Naive thymus-derived CD4-positive, alpha-beta T cell (primary cell): ENCODE data around the gene PSAPL1. TPM values are rescaled to one million over a fixed set of nuclear protein-coding genes. Genes with fewer than 3 reads are reported as not detected.
A peak's percentile ranks its signal among the peaks of the same experiment; 100 is the strongest.

Experiments used
- ATAC-seq: fragments of 150-1000 bp; cut with Tn5 transposase; 2 replicates; pipeline ENCODE4 v1.10.0; 2021; ENCODE audit warnings: mild to moderate bottlenecking, moderate library complexity
- CTCF ChIA-PET: fragments of 350-600 bp; sonication (Branson Sonifier 250); formaldehyde crosslinking; loops from one replicate; lab custom pipeline; 2021; ENCODE audit warnings: antibody characterized with exemption; lab: Charles Lee
- POLR2A ChIA-PET: fragments of 350-600 bp; sonication (Branson Sonifier 250); formaldehyde crosslinking; loops from one replicate; lab custom pipeline; 2021; ENCODE audit warnings: antibody characterized with exemption, inconsistent platforms; lab: Charles Lee
- DNase-seq, 9 donors: peaks; one replicate each; pipeline versions ENCODE4 v3.0.0 to v3.0.0-alpha.2; 2020 to 2022; ENCODE audit warnings: mixed read lengths in 1 of 9
- H3K27ac ChIP-seq: one replicate; pipeline ENCODE4 v1.7.0; 2013; ENCODE audit warnings: mild to moderate bottlenecking, low read depth, low read length, moderate library complexity
- H3K27me3 ChIP-seq, 2 donors: one replicate each; pipeline ENCODE4 v1.7.0; 2013; ENCODE audit warnings: low read length in 2 of 2, mild to moderate bottlenecking in 2 of 2, moderate library complexity in 2 of 2; ENCODE audit not compliant: control insufficient read depth in 2 of 2, insufficient read depth in 2 of 2
- H3K36me3 ChIP-seq, 3 experiments: 1 replicate in 2 of 3; 2 replicates in 1 of 3; pipeline ENCODE4 v1.7.0; 2013; ENCODE audit warnings: low read length in 3 of 3, mild to moderate bottlenecking in 3 of 3, moderate library complexity in 1 of 3; ENCODE audit not compliant: insufficient read depth in 3 of 3, control insufficient read depth in 2 of 3
- H3K4me1 ChIP-seq, 2 donors: one replicate each; pipeline ENCODE4 v1.7.0; 2013; ENCODE audit warnings: low read length in 2 of 2, mild to moderate bottlenecking in 2 of 2, moderate library complexity in 1 of 2; ENCODE audit not compliant: control insufficient read depth in 2 of 2, insufficient read depth in 2 of 2
- H3K4me3 ChIP-seq: 2 replicates; pipeline ENCODE4 v1.7.0; 2013; ENCODE audit warnings: mild to moderate bottlenecking, low read length
- H3K9me3 ChIP-seq, 3 experiments: 1 replicate in 2 of 3; 2 replicates in 1 of 3; pipeline ENCODE4 v1.7.0; 2013; ENCODE audit warnings: low read length in 3 of 3; ENCODE audit not compliant: control insufficient read depth in 2 of 3
- H3K27ac Mint-ChIP-seq, 9 donors: one replicate each; pipeline ENCODE4 v1.8.0; 2020 to 2022; ENCODE audit warnings: mixed read lengths in 9 of 9, mild to moderate bottlenecking in 8 of 9, moderate library complexity in 5 of 9, inconsistent platforms in 2 of 9
- H3K27me3 Mint-ChIP-seq, 5 donors: one replicate each; pipeline ENCODE4 v1.8.0; 2021 to 2022; ENCODE audit warnings: mixed read lengths in 5 of 5, mild to moderate bottlenecking in 1 of 5
- H3K36me3 Mint-ChIP-seq, 5 donors: one replicate each; pipeline ENCODE4 v1.8.0; 2020 to 2022; ENCODE audit warnings: mixed read lengths in 5 of 5, mild to moderate bottlenecking in 3 of 5, inconsistent platforms in 1 of 5
- H3K4me1 Mint-ChIP-seq, 7 donors: one replicate each; pipeline ENCODE4 v1.8.0; 2020 to 2022; ENCODE audit warnings: mixed read lengths in 7 of 7, mild to moderate bottlenecking in 3 of 7, inconsistent platforms in 1 of 7
- H3K4me3 Mint-ChIP-seq, 10 donors: one replicate each; pipeline ENCODE4 v1.8.0; 2020 to 2022; ENCODE audit warnings: mild to moderate bottlenecking in 10 of 10, mixed read lengths in 10 of 10, moderate library complexity in 6 of 10, inconsistent platforms in 2 of 10
- H3K9me3 Mint-ChIP-seq, 11 donors: one replicate each; pipeline ENCODE4 v1.8.0; 2020 to 2022; ENCODE audit warnings: mixed read lengths in 11 of 11, mild to moderate bottlenecking in 4 of 11, inconsistent platforms in 1 of 11, moderate library complexity in 1 of 11
- intact Hi-C, 2 donors: fragments of 100-400 bp; cut with micrococcal nuclease; formaldehyde crosslinking; loops; one replicate each; pipeline ENCODE4 v1.15.1; 2023
- polyA plus RNA-seq, 2 donors: library from polyadenylated mRNA; unstranded; fragments of 300-500 nt; fragmentation: Illumina TruSeq; gene quantifications; one replicate each; pipeline ENCODE4 v1.2.3, GENCODE V29; 2021
- total RNA-seq, 6 experiments: library from RNA in 5 of 6; stranded (reverse) in 5 of 6; gene quantifications; 1 replicate in 5 of 6; 2 replicates in 1 of 6; pipeline ENCODE4 v1.2.3 and lab custom pipeline; 2021 to 2026

Gene PSAPL1
- total and polyA plus RNA-seq, 7 experiments from 2014 or later: not detected

GRCh38 chr4:7441201-7441600 is 6.5 kb upstream of the PSAPL1 start:
- Mint-ChIP-seq H3K27me3 (peaks cover 0 to 38% (median 29%) of the 10 kb centered on the region in 5 donors), H3K4me1 (peaks cover 0 to 4% (median 0%) of the 10 kb centered on the region in 7 donors), H3K9me3 (peaks cover 0 to 4% (median 0%) of the 10 kb centered on the region in 11 donors), H3K4me3 (no peak overlapping the region), H3K36me3 (no peaks in the 10 kb centered on the region), H3K27ac (no peak overlapping the region)
- no peak for ATAC-seq
- Histone ChIP-seq H3K27ac (no peak overlapping the region), H3K4me1 (no peaks in the 10 kb centered on the region), H3K4me3 (no peak overlapping the region), H3K27me3 (no peaks in the 10 kb centered on the region), H3K36me3 (no peaks in the 10 kb centered on the region), H3K9me3 (no peaks in the 10 kb centered on the region)
- POLR2A ChIA-PET: no interaction called here
- intact Hi-C loops: no loop called here
- DNase-seq: no peak
- CTCF ChIA-PET: no interaction called here

DNA sequence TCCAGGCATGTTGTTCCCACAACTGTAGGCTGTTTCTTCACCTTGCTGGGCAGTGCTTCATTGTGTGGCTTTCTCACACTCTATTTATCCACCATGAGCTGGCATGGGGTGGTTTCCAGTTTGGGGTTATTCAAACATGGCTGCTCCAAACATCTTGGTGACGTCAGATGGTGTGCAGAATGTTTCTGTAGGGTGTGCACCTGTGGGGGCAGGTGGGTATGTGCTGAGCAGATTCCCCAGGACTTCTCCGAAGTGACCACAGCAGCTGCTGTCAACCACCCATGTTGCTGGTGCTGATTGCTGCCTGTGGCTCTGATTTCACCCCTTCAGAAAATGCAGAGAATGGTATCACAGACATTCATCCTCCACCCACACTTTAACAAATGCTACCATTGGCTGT is 5.0 kb upstream of the PSAPL1 start:
- DNase-seq (no peak), ATAC-seq (no peak)
- Mint-ChIP-seq H3K36me3 (no peaks in the 10 kb centered on the region), H3K27ac (no peak overlapping the region), H3K4me3 (no peak overlapping the region), H3K9me3 (peaks cover 0 to 4% (median 0%) of the 10 kb centered on the region in 11 donors), H3K27me3 (peaks cover 0 to 30% (median 28%) of the 10 kb centered on the region in 5 donors), H3K4me1 (peaks cover 0 to 4% (median 0%) of the 10 kb centered on the region in 7 donors)
- ChIA-PET POLR2A (no interaction called here), CTCF (no interaction called here)
- Histone ChIP-seq H3K27me3 (no peaks in the 10 kb centered on the region), H3K27ac (no peak overlapping the region), H3K4me3 (no peak overlapping the region), H3K4me1 (no peaks in the 10 kb centered on the region), H3K36me3 (no peaks in the 10 kb centered on the region), H3K9me3 (no peaks in the 10 kb centered on the region)
- intact Hi-C loops: no loop called here

- peaks cover 0 to 4% (median 0%) of the 10 kb centered on the region in 11 donors for H3K9me3 Mint-ChIP-seq
- Histone ChIP-seq H3K9me3 (no peaks in the 10 kb centered on the region), H3K4me3 (no peak overlapping the region), H3K36me3 (no peaks in the 10 kb centered on the region), H3K4me1 (no peaks in the 10 kb centered on the region), H3K27ac (no peak overlapping the region), H3K27me3 (no peaks in the 10 kb centered on the region)
- no peaks in the 10 kb centered on the region for H3K4me1 Mint-ChIP-seq
- H3K27me3 Mint-ChIP-seq: peaks cover 0 to 19% (median 13%) of the 10 kb centered on the region in 5 donors
- no peak overlapping the region for H3K4me3 Mint-ChIP-seq
- ATAC-seq: no peak
- ChIA-PET POLR2A (no interaction called here), CTCF (no interaction called here)
- DNase-seq: no peak
- intact Hi-C loops: no loop called here
- H3K36me3 Mint-ChIP-seq: no peaks in the 10 kb centered on the region
- no peak overlapping the region for H3K27ac Mint-ChIP-seq
Measured at GRCh38 chr4:7436256-7436655, 1.5 kb upstream of the PSAPL1 start.

DNA sequence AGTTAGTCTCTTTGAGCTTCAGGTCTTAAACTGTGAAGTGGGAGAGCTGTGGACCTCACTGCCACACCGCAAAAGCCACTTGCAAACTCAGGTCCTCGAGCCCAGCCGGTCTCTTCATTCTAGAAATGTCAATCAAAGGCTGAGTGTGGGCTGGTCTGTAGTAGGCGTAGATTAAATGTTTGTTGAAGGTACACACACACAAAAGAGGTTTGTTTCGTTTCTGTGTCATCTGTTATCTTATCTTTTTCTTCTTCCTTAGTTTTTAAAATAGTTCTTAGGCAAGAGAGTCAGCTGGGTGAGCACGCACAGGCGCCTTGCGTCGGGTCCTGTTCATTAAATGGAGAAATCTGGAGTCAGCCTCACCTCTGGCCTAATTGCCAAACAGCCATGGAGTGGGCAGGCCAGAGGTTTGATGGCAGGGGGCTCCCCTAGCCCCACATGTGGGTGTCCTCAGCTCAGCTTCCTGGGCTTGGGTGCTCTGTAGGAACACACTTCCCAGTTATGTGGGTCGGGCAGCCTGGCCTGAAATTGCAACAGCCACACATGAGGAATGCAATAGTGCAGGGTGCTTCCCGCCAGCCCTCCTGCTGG is 836 bp upstream of the PSAPL1 start:
- ATAC-seq: peak; percentile 46
- Histone ChIP-seq H3K4me3 (no peak overlapping the region), H3K4me1 (no peaks in the 10 kb centered on the region), H3K27me3 (no peaks in the 10 kb centered on the region), H3K27ac (no peak overlapping the region), H3K9me3 (no peaks in the 10 kb centered on the region), H3K36me3 (no peaks in the 10 kb centered on the region)
- ChIA-PET CTCF (no interaction called here), POLR2A (no interaction called here)
- H3K9me3 Mint-ChIP-seq: peaks cover 0 to 4% (median 0%) of the 10 kb centered on the region in 11 donors
- H3K27me3 Mint-ChIP-seq: peaks cover 0 to 12% (median 7%) of the 10 kb centered on the region in 5 donors
- no peaks in the 10 kb centered on the region for H3K36me3 Mint-ChIP-seq
- no peak overlapping the region for H3K4me3 Mint-ChIP-seq
- DNase-seq: no peak
- intact Hi-C loops: no loop called here
- no peak overlapping the region for H3K27ac Mint-ChIP-seq
- H3K4me1 Mint-ChIP-seq: no peaks in the 10 kb centered on the region

DNA sequence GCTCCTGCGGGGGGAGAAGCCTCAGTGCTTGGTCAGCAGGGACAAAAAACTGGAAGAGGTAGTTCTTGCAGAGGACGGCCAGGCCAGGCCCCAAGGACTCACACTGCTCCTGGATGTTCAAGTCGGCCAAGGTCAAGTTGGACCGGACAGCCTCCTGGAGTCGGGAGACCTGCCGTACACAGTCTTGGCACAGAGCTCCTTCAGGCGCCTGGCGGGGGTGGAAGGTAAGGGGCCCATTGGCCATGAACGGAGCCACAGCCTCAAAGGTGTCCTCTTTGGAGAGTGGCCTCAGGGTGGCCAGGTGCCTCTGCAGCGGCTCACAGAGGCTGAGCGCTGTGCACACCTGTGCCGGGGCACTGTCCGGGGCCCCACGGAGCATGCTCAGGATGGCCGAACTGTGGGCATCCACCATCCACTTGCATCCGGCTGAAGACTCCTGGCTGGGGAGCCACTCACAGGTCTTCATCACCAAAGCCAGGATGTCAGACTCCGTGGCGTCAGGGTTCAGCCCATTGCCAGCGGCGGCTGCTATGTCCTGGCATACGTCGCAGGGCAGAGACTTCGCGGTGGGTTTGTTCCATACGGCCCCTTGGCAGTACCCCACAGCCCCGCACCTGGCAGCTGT is 477 bp downstream of the PSAPL1 start:
- Mint-ChIP-seq H3K9me3 (peaks cover 0 to 4% (median 0%) of the 10 kb centered on the region in 11 donors), H3K36me3 (no peaks in the 10 kb centered on the region), H3K27me3 (peaks cover 0 to 9% (median 2%) of the 10 kb centered on the region in 5 donors), H3K27ac (no peak overlapping the region), H3K4me3 (no peak overlapping the region), H3K4me1 (no peaks in the 10 kb centered on the region)
- H3K36me3 ChIP-seq: no peaks in the 10 kb centered on the region
- no peak for DNase-seq
- H3K4me3 ChIP-seq: no peak overlapping the region
- ATAC-seq: no peak
- ChIA-PET CTCF (no interaction called here), POLR2A (no interaction called here)
- no peaks in the 10 kb centered on the region for H3K9me3 ChIP-seq
- H3K27me3 ChIP-seq: no peaks in the 10 kb centered on the region
- H3K4me1 ChIP-seq: no peaks in the 10 kb centered on the region
- intact Hi-C loops: no loop called here
- H3K27ac ChIP-seq: no peak overlapping the region

GRCh38 chr4:7433376-7434140 is 1.2 kb downstream of the PSAPL1 start:
- Histone ChIP-seq H3K27me3 (no peaks in the 10 kb centered on the region), H3K27ac (no peak overlapping the region), H3K4me3 (no peak overlapping the region), H3K4me1 (no peaks in the 10 kb centered on the region), H3K9me3 (no peaks in the 10 kb centered on the region), H3K36me3 (no peaks in the 10 kb centered on the region)
- Mint-ChIP-seq H3K27me3 (peaks cover 0 to 6% (median 0%) of the 10 kb centered on the region in 5 donors), H3K4me1 (no peaks in the 10 kb centered on the region), H3K27ac (no peak overlapping the region), H3K36me3 (no peaks in the 10 kb centered on the region), H3K4me3 (no peak overlapping the region), H3K9me3 (peaks cover 0 to 4% (median 0%) of the 10 kb centered on the region in 11 donors)
- DNase-seq (no peak), ATAC-seq (no peak)
- ChIA-PET POLR2A (no interaction called here), CTCF (no interaction called here)
- intact Hi-C loops: no loop called here
